Motor neuron (in vitro differentiated cells): ENCODE results near the gene ETS1. TPM values are rescaled to one million over a fixed set of nuclear protein-coding genes. Genes with fewer than 3 reads are reported as not detected.

Experiments
- ATAC-seq, 8 experiments: fragments of 200-7000 bp; cut with Tn5 transposase; replicated peaks in 6 of 8; 2 replicates each; pipeline ENCODE4 v1.8.0; 2021; ENCODE audit warnings: mild to moderate bottlenecking in 8 of 8, moderate library complexity in 8 of 8
- H3K27ac ChIP-seq, 2 donors: fragments of 250-450 bp; sonication (Bioruptor Pico); 2 replicates each; pipeline ENCODE4 v1.9.0; 2021; ENCODE audit warnings: antibody characterized with exemption in 2 of 2, mild to moderate bottlenecking in 2 of 2, moderate library complexity in 1 of 2
- H3K4me1 ChIP-seq, 2 donors: fragments of 250-450 bp; sonication (Bioruptor Pico); replicated peaks in 1 of 2; 2 replicates each; pipeline ENCODE4 v1.6.1; 2021; ENCODE audit warnings: antibody characterized with exemption in 2 of 2, mild to moderate bottlenecking in 2 of 2, moderate library complexity in 1 of 2
- H3K4me3 ChIP-seq, 5 donors: fragments of 250-450 bp; sonication (Bioruptor Pico); 2 replicates each; pipeline ENCODE4 v1.9.0; 2021; ENCODE audit warnings: antibody characterized with exemption in 5 of 5, mild to moderate bottlenecking in 5 of 5, moderate library complexity in 4 of 5
- WGBS, 10 experiments: fragments of 450-650 bp; shearing (Covaris generic); methylation state at CpG; one replicate each; pipeline ENCODE4 v1.0.0; 2022; 5-methylcytosine and 5-hydroxymethylcytosine counted together
- in situ Hi-C, 9 experiments: fragments of 400-800 bp; cut with MboI; loops; one replicate each; pipeline ENCODE4 v1.15.0; 2021; ENCODE audit warnings: low sequenced_read_pairs in 9 of 9, low pct_unique_long_range_greater_than_20kb in 2 of 9; ENCODE audit not compliant: unreplicated experiment in 9 of 9
- total RNA-seq, 8 experiments: library from RNA; unstranded; fragments of 300-600 nt; gene quantifications; 2 replicates each; pipeline versions ENCODE4 v1.2.3 to v1.2.4, GENCODE V29; 2022

ETS1 gene
- total RNA-seq, 8 experiments from 2014 or later = 0.11 to 18.4 (median 3.4) TPM

DNA sequence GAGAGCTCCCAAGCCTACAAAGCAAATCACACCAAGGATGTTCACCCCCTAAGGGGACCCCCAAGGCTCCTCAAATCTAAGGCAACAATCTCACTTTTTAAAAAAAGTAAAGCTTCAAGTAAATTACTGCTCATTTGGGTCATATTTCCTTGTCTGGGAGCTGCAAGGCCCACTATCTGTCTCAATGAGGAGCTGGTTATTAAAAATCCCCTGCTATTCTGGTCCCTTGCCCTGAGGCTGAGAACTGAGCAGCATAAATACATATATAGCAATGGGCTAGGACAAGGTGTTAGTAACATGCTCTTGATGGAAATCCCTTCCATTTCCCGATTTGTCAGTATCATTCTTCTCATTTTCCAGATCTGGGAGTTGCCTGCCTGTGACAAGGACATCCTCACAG, 119.2 kb downstream of the ETS1 start:
- Histone ChIP-seq H3K27ac (no peak overlapping the region), H3K4me1 (no peaks in the 10 kb centered on the region), H3K4me3 (no peak overlapping the region)
- in situ Hi-C loops = loop anchor here in 1 of 9 experiments (25.0 kb wide), 1 partner anchor 181 kb away; no protein-coding TSS in a partner anchor
- ATAC-seq = peak in 3 of 8 experiments; percentile 10 to 55 (median 38)
- 29 to 100% (median 68%) methylated on average over 1 of the region's 1 CpG; no CpG with 5 or more reads in 4 of the 10 experiments for WGBS, 10 experiments

DNA sequence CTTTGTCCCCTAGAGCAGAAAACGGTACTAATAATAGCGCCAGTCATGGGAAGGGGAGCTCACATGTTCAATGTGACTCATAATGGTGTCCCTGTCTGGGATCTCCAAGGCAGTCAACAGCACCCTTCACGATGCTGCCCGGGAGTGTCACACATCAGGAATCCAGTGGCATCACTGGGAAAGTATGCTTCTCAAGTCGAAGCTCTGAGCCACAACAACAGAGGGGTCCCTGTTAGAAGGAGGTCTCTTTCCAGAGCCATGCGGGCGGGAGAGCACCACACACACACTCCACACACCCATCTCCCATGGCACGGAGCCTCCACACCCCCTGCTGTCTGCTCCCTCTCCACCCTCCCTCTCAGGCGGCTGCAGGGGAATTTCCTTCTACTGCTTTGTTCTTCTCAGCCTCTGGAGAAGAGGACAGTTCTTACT, 119.7 kb downstream of the ETS1 start:
- in situ Hi-C loops = loop anchor here in 1 of 9 experiments (25.0 kb wide), 1 partner anchor 180 kb away; no protein-coding TSS in a partner anchor
- ATAC-seq = peak in 6 of 8 experiments; percentile 22 to 84 (median 68)
- Histone ChIP-seq H3K27ac (no peak overlapping the region), H3K4me1 (no peaks in the 10 kb centered on the region), H3K4me3 (no peak overlapping the region)
- 0 to 100% (median 83%) methylated on average over 1 to 6 of the region's 9 CpGs; no CpG with 5 or more reads in 2 of the 10 experiments for WGBS, 10 experiments

DNA sequence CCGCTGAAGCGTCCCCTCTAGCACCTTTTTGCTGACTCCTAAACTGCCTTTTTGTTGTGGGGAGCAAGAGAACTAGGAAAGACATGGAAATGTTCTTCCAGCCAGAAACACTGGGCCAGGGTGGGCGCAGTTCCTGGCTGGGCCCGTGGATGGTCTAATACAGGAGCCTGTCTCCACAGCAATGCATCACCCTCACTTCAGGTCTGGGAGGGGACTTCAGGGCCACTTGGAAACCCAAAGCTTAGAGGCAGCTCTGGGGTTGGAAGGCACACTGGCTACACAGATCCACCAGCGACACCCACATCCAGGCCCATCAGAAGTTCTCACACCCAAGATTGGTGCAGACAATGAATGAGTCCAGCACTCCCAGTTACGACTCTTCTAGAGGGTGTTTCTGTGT, 120.3 kb downstream of the ETS1 start:
- WGBS, 10 experiments = 60 to 100% (median 80%) methylated on average over 1 to 4 of the region's 6 CpGs; no CpG with 5 or more reads in 4 of the 10 experiments
- in situ Hi-C loops = loop anchor here in 1 of 9 experiments (25.0 kb wide), 1 partner anchor 180 kb away; no protein-coding TSS in a partner anchor
- ATAC-seq = peak in 1 of 8 experiments; percentile 8
- no peaks in the 10 kb centered on the region for H3K4me1 ChIP-seq
- H3K27ac ChIP-seq = no peak overlapping the region
- H3K4me3 ChIP-seq = no peak overlapping the region

DNA sequence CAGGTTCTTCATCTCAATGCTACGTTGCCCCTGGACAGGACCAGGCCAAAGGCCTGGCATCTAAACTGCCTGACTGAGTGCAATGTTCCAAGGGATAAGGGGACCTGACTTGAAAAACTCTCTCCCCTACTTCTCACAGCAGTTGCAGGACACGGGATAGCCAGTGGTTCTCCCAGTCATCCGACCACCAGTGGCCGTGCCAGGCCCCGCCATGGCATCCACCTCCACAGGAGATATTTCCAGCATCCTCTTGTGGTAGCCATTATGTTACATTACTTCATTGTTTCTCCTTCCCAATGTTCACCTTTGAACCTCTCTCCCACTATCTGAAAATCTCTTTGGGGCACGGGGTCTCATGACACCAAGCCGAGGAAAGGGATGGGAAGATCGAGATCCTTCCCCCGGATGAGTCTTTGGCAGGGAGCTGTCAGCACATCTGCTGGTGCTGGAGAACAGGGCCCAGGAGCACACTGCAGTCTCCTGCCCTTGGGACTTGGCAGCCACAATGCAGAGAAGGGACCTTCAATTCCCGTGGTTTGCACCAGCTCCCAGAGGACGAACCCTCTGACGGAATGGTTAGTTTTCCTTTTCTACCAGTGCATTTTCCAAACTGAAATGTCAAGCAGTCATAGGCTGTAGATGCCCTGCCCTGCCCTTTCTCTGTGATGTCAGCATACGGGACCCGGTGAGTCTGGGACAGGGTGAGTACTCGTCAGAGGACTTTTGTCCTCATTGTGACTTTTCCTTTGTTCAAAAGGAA, 121.2 kb downstream of the ETS1 start:
- 86 to 100% (median 93%) methylated on average over 1 to 13 of the region's 15 CpGs; no CpG with 5 or more reads in 1 of the 10 experiments for WGBS, 10 experiments
- no peak for ATAC-seq
- H3K4me3 ChIP-seq = no peak overlapping the region
- no peak overlapping the region for H3K27ac ChIP-seq
- H3K4me1 ChIP-seq = no peaks in the 10 kb centered on the region
- in situ Hi-C loops = loop anchor here in 1 of 9 experiments (25.0 kb wide), 1 partner anchor 179 kb away; no protein-coding TSS in a partner anchor

DNA sequence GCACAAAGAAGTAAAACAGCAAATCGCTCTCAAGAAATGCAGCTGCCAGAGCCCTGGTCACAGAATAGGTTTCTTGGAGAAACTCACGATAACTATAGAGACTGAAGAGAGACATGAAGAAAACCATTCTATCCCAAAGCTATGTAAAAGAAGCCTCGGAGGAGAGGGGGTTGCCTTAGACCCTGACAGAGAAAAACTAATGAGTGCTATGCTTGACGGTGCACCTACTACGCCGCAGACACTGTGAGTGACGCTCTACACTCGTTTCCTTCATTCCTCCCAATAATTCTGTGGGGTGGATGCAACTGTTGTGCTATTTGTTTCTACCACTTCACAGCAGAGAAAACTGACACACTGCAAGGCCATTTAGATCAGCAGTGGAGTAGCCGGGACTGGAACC, 121.8 kb downstream of the ETS1 start:
- no peak overlapping the region for H3K4me3 ChIP-seq
- no peaks in the 10 kb centered on the region for H3K4me1 ChIP-seq
- 76 to 100% (median 90%) methylated on average over 2 to 8 of the region's 9 CpGs; no CpG with 5 or more reads in 3 of the 10 experiments for WGBS, 10 experiments
- ATAC-seq = no peak
- in situ Hi-C loops = loop anchor here in 1 of 9 experiments (25.0 kb wide), 1 partner anchor 178 kb away; no protein-coding TSS in a partner anchor
- no peak overlapping the region for H3K27ac ChIP-seq

DNA sequence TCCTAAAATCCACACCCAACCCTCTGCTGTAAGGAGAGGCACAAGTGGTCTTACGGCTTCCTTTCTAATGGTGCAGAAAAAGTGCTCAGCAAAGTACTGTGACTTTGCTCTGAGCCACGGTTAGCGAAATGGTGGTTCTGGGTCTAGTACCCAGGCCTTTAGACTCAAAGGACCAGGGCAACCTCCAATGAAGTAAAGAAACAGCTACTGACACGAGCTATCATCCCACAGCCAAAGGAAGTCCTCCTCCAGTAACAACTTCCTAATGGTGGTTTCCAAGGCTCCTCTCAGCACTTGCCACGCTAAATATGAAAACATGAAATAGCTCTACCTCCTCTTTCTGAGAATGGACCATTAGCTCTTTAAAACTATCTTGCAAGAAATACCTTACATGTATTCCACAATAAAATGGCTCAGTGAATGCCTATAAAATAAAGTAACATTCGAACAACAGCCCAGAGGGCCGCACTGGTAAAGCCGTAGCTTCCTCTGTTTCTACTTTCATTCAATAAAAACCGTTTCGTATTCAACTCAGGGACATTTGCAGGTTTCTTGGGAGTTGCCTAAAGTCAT, 122.4 kb downstream of the ETS1 start:
- WGBS, 10 experiments = 82 to 100% (median 94%) methylated on average over 3 to 9 of the region's 10 CpGs; no CpG with 5 or more reads in 1 of the 10 experiments
- no peak overlapping the region for H3K27ac ChIP-seq
- H3K4me3 ChIP-seq = no peak overlapping the region
- H3K4me1 ChIP-seq = no peaks in the 10 kb centered on the region
- in situ Hi-C loops = loop anchor here in 1 of 9 experiments (25.0 kb wide), 1 partner anchor 178 kb away; no protein-coding TSS in a partner anchor
- no peak for ATAC-seq

DNA sequence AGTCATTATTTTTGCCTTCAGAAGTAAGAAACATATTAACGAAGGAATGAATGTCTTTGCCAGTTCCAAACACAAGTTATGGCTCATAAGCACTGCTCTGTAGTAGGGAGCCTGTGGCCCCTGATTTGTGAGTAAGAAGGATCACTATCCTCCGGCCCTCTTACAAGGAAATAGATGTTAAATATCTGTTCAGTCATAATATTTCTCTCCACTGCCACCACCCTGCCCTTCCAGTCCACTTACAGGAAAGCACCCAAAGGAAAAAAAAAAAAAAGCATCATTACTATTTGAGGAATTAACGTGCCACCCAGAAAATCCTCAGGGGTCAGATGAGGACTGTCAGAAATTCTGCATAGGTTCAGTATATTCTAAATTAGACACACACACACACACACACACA, 123.4 kb downstream of the ETS1 start:
- WGBS, 10 experiments = 0 to 100% (median 72%) methylated on average over 1 to 2 of the region's 3 CpGs
- ATAC-seq = no peak
- in situ Hi-C loops = loop anchor here in 1 of 9 experiments (25.0 kb wide), 1 partner anchor 177 kb away; no protein-coding TSS in a partner anchor
- Histone ChIP-seq H3K27ac (no peak overlapping the region), H3K4me3 (no peak overlapping the region), H3K4me1 (no peaks in the 10 kb centered on the region)

DNA sequence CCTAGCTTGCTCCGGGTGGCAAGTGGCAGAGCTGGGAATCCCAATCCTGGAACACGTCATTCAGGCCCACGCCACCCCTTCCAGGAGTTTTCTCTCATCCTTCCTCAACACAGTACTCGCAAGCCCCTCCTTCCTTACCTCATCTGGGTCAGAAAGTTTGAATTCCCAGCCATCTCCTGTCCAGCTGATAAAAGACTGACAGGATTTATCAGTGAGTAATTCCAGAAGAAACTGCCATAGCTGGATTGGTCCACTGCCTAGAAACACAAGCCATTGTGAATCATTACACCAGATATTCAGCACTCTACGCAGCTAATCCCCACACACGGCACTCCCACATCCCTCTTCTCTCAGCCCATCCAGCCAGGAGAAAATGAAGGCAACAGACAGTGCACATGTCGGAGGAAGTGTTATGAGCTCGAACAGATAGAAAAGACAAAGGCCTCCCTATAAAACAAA, 124.0 kb downstream of the ETS1 start:
- no peak overlapping the region for H3K4me3 ChIP-seq
- peak in 5 of 8 experiments; percentile 9 to 58 (median 21) for ATAC-seq
- H3K27ac ChIP-seq = no peak overlapping the region
- no peaks in the 10 kb centered on the region for H3K4me1 ChIP-seq
- in situ Hi-C loops = loop anchor here in 1 of 9 experiments (25.0 kb wide), 1 partner anchor 176 kb away; no protein-coding TSS in a partner anchor
- 80 to 100% (median 93%) methylated on average over 1 to 7 of the region's 8 CpGs; no CpG with 5 or more reads in 3 of the 10 experiments for WGBS, 10 experiments

DNA sequence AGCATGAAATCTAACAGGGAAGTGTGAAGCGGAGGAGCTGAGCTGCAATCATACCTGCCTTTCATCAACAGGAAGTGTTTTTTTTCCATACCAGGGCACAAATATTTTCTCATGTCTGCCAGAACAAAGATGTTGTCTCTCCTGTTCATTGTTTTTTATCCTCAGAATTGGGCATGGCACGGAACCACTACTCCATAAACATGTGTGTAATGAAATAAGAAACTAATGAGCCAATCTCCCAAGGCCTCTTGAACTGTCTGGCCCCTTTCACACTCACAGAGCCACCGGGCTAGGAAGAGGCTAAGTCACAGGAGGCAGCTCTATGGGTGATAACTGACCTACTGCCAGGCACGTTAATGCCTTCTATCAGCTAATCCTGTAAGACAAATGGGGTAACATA, 124.4 kb downstream of the ETS1 start:
- H3K4me1 ChIP-seq = no peaks in the 10 kb centered on the region
- H3K27ac ChIP-seq = no peak overlapping the region
- in situ Hi-C loops = loop anchor here in 1 of 9 experiments (25.0 kb wide), 1 partner anchor 176 kb away; no protein-coding TSS in a partner anchor
- peak in 1 of 8 experiments; percentile 14 for ATAC-seq
- 40 to 100% (median 95%) methylated on average over 1 to 3 of the region's 4 CpGs for WGBS, 10 experiments
- H3K4me3 ChIP-seq = no peak overlapping the region

DNA sequence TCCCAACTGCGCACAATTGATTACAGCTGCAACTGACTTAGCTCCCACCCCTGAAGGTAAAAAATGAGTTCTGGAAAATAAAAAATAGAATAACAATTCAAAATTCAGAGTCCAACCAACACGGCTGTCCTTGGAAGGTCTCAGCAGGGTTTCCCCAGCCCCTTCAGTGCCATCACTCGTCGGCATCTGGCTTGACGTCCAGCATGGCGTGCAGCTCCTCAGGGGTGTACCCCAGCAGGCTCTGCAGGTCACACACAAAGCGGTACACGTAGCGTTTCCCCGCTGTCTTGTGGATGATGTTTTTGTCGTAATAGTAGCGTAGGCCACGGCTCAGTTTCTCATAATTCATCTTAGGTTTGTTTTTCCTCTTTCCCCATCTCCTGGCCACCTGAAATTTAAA, 125.2 kb downstream of the ETS1 start:
- Histone ChIP-seq H3K27ac (no peak overlapping the region), H3K4me1 (no peaks in the 10 kb centered on the region), H3K4me3 (no peak overlapping the region)
- ATAC-seq = no peak
- in situ Hi-C loops = loop anchor here in 1 of 9 experiments (25.0 kb wide), 1 partner anchor 175 kb away; no protein-coding TSS in a partner anchor
- whole genome bisulfite sequencing, 10 experiments = 77 to 100% (median 88%) methylated on average over 3 to 10 of the region's 13 CpGs; no CpG with 5 or more reads in 2 of the 10 experiments

DNA sequence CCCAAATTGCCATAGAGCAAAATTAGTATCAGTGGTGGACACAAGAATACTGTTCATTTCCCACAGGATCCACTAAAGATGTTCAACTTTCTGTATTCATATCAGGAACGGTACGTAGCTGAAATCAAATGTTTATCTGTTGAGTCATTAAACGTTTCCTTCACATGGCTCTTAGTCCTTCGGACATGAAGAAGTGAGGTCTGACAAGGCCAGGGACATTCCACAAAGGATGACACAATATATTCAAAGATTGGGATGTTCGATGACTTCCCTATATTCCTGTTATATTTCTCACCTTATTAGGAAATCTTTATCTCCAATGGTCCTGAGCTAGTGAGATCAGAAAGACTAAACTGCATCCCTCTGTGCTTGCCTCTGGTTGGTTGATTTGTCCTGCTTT, 129.0 kb downstream of the ETS1 start:
- peak in 3 of 8 experiments; percentile 40 to 58 (median 47) for ATAC-seq
- H3K27ac ChIP-seq = no peak overlapping the region
- 6 to 91% (median 82%) methylated on average over 2 to 5 of the region's 5 CpGs; no CpG with 5 or more reads in 1 of the 10 experiments for WGBS, 10 experiments
- no peak overlapping the region for H3K4me3 ChIP-seq
- H3K4me1 ChIP-seq = no peaks in the 10 kb centered on the region
- in situ Hi-C loops = loop anchor here in 1 of 9 experiments (25.0 kb wide), 1 partner anchor 171 kb away; no protein-coding TSS in a partner anchor

DNA sequence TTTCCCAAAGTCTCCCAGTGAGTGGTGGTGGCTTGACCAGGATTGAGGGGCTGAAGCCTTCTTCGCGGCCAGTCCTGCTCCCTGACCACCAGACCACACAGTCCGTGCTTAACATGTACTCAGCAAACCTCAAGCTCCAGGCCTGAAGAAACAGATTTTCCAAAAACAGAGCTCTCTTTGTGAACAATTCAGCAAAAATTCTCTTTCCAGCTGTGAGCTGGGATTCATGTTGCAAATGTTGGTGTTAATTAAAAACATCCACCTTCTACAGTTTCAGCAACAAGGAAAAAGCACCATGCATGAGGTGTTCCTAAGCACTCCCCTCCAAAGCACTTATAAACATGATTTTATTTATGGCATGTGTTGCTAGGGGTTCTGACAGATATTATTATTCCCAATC, 129.5 kb downstream of the ETS1 start:
- Histone ChIP-seq H3K27ac (no peak overlapping the region), H3K4me3 (no peak overlapping the region), H3K4me1 (no peaks in the 10 kb centered on the region)
- no peak for ATAC-seq
- 0 to 100% (median 96%) methylated on average over 1 to 3 of the region's 3 CpGs; no CpG with 5 or more reads in 2 of the 10 experiments for WGBS, 10 experiments
- in situ Hi-C loops = loop anchor here in 1 of 9 experiments (25.0 kb wide), 1 partner anchor 171 kb away; no protein-coding TSS in a partner anchor
